Esophagus muscularis mucosa (tissue), 4 donors: Measurements from ENCODE around the gene EDARADD. TPM values are rescaled to one million over a fixed set of nuclear protein-coding genes. Genes with fewer than 3 reads are reported as not detected.
"Not testable (repeated sequence)": the region's sequence is repeated elsewhere in the genome, so short reads cannot be mapped to it uniquely, and the experiment has no call there.

ENCODE experiments used
- DNase-seq: peaks from one replicate; pipeline ENCODE4 v3.0.0-alpha.2; 2017; ENCODE audit errors: extremely low spot score
- H3K27ac ChIP-seq, 4 donors: fragments of 200-600 bp; sonication (generic); replicated peaks in 1 of 4; 1 replicate in 3 of 4; 2 replicates in 1 of 4; pipeline ENCODE4 v1.5.1; 2016 to 2019; ENCODE audit warnings: mild to moderate bottlenecking in 1 of 4
- H3K27me3 ChIP-seq, 4 donors: fragments of 200-600 bp; sonication (generic); one replicate each; pipeline versions ENCODE4 v1.5.1 to v1.6.0; 2016 to 2019
- H3K36me3 ChIP-seq, 4 donors: fragments of 200-600 bp; sonication (generic); one replicate each; pipeline ENCODE4 v1.5.1; 2016 to 2019
- H3K4me1 ChIP-seq, 4 donors: fragments of 200-600 bp; sonication (generic); one replicate each; pipeline ENCODE4 v1.5.1; 2016 to 2019
- H3K4me3 ChIP-seq, 4 donors: fragments of 200-600 bp; sonication (generic); 1 replicate in 2 of 4; 2 replicates in 2 of 4; pipeline ENCODE4 v1.5.1; 2016 to 2019; ENCODE audit warnings: mild to moderate bottlenecking in 4 of 4, moderate library complexity in 1 of 4
- H3K9me3 ChIP-seq, 4 donors: fragments of 200-600 bp; sonication (generic); 1 replicate in 3 of 4; 2 replicates in 1 of 4; pipeline ENCODE4 v1.5.1; 2016 to 2019
- EP300 ChIP-seq: sonication (generic); formaldehyde crosslinking; IDR thresholded peaks from one replicate; pipeline ENCODE4 v1.6.1; 2017; ENCODE audit warnings: antibody characterized with exemption
- POLR2A ChIP-seq: fragments of 450-650 bp; IDR thresholded peaks from one replicate; pipeline ENCODE4 v1.6.1; 2017; ENCODE audit warnings: antibody characterized with exemption, moderate library complexity, mild to moderate bottlenecking, low read depth
- POLR2AphosphoS5 ChIP-seq, 2 donors: sonication (generic); formaldehyde crosslinking; IDR thresholded peaks; one replicate each; pipeline ENCODE4 v1.6.1; 2017; ENCODE audit warnings: antibody characterized with exemption in 2 of 2
- WGBS: methylation state at CpG from one replicate; pipeline ENCODE4 v1.1.5; 2018; 5-methylcytosine and 5-hydroxymethylcytosine counted together
- intact Hi-C: fragments of 100-400 bp; cut with DNase I; formaldehyde crosslinking; loops from one replicate; pipeline ENCODE4 v1.15.1; 2023
- total RNA-seq, 4 donors: library from RNA; depleted of rRNA; stranded (reverse); fragments of >200 nt; gene quantifications; one replicate each; pipeline versions ENCODE4 v1.1.0 to v1.2.1, GENCODE V29; 2016
- TF ChIP-seq, protein P1 (sequence below), 3 experiments: fragments of 200-600 bp in 2 of 3; fragments of 450-650 bp in 1 of 3; sonication (generic) in 2 of 3; IDR thresholded peaks; one replicate each; pipeline ENCODE4 v1.5.1; 2017 to 2019; ENCODE audit warnings: antibody characterized with exemption in 3 of 3, mild to moderate bottlenecking in 2 of 3, moderate library complexity in 1 of 3

Gene EDARADD
- total RNA-seq, 4 donors from 2014 or later: 0.66 to 1.6 TPM; not detected in 2

DNA sequence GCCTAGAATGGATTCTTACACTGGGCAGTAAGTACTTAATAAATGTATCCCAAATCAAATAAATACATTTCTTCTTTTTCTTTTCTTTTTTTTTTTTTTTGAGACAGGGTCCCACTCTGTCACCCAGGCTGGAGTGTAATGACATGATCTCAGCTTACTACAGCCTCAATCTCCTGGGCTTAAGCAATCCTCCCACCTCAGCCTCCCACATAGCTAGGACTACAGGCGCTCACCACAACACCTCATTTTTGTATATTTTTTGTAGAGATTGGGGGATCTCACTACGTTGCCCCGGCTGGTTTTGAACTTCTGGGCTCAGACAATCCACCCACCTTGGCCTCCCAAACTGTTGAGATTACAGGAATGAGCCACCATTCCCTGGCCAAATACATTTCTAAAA lies 66.0 kb downstream of the EDARADD start:
- H3K4me1 ChIP-seq: no peaks in the 10 kb centered on the region
- DNase-seq: no peak
- no peak overlapping the region for H3K4me3 ChIP-seq
- 91% methylated on average over 3 of the region's 3 CpGs for WGBS
- H3K27ac ChIP-seq: no peak overlapping the region
- H3K27me3 ChIP-seq: peaks cover 0 to 4% (median 0%) of the 10 kb centered on the region in 4 donors
- H3K36me3 ChIP-seq: no peaks in the 10 kb centered on the region
- TF ChIP-seq, protein P1, sequence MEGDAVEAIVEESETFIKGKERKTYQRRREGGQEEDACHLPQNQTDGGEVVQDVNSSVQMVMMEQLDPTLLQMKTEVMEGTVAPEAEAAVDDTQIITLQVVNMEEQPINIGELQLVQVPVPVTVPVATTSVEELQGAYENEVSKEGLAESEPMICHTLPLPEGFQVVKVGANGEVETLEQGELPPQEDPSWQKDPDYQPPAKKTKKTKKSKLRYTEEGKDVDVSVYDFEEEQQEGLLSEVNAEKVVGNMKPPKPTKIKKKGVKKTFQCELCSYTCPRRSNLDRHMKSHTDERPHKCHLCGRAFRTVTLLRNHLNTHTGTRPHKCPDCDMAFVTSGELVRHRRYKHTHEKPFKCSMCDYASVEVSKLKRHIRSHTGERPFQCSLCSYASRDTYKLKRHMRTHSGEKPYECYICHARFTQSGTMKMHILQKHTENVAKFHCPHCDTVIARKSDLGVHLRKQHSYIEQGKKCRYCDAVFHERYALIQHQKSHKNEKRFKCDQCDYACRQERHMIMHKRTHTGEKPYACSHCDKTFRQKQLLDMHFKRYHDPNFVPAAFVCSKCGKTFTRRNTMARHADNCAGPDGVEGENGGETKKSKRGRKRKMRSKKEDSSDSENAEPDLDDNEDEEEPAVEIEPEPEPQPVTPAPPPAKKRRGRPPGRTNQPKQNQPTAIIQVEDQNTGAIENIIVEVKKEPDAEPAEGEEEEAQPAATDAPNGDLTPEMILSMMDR (IDR thresholded peaks at IDR 0.05): no peak
- TF ChIP-seq EP300 (no peak), POLR2AphosphoS5 (IDR thresholded peaks at IDR 0.05) (no peak), POLR2A (no peak)
- H3K9me3 ChIP-seq: no peaks in the 10 kb centered on the region
- intact Hi-C loops: no loop called here

DNA sequence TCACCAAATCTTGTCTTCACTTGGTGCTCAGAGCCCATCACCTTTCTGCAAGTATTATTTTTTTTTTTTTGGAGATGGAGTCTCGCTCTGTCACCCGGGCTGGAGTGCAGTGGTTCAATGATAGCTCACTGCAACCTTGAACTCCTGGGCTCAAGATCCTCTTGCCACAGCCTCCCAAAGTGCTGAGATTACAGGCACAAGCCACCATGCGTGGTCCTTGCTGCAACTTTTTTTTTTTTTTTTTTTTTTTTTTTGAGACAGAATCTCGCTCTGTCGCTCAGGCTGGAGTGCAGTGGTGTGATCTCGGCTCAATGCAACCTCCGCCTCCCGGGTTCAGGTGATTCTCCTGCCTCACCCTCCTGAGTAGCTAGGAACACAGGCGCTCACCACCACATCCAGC lies 70.1 kb downstream of the EDARADD start:
- DNase-seq, H3K4me3 ChIP-seq, H3K36me3 ChIP-seq, intact Hi-C loops, H3K4me1 ChIP-seq, H3K9me3 ChIP-seq, H3K27ac ChIP-seq: not testable (repeated sequence)
- H3K27me3 ChIP-seq: peaks cover 0 to 20% (median 0%) of the 10 kb centered on the region in 4 donors
- WGBS: 96% methylated on average over 9 of the region's 9 CpGs

DNA sequence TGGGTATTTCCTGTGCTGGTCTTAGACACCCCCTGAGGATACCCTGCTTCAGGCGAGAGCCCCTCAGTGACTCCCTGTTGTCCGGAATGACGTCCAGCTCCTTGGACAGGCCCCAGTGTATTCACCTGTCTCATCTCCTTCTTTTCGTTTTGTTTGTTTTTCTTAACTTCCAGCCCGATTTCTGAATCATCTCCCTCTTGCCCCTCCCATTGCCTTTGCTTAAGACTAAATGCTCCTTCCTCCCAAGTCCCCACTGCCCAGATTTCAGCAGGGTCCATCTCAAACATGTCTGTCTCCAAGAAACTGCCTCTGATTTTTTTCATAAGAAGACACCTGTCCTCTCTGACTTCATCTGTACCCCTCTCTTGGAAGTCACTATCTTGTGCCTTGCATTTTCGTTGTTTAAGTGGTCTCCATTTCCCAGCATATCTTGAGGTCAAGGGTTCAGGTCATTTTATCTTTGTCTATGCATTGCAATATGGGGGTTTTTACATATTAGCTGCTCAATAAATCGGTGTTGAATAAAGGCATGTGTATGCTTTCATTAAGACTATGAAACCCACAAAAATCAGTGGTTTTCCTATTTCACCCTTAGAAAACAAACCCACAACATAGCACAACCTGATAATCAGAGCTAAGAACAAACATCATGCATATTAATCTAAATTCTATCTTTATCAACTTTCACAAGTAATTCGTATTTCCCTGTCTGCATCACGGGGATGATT lies 71.3 kb downstream of the EDARADD start:
- Histone ChIP-seq H3K9me3 (no peaks in the 10 kb centered on the region), H3K36me3 (no peaks in the 10 kb centered on the region), H3K27me3 (peaks cover 0 to 20% (median 0%) of the 10 kb centered on the region in 4 donors), H3K4me1 (no peaks in the 10 kb centered on the region), H3K4me3 (no peak overlapping the region), H3K27ac (no peak overlapping the region)
- WGBS: 71% methylated on average over 9 of the region's 9 CpGs
- TF ChIP-seq POLR2A (no peak), POLR2AphosphoS5 (IDR thresholded peaks at IDR 0.05) (no peak), EP300 (no peak)
- TF ChIP-seq, protein P1 (IDR thresholded peaks at IDR 0.05): no peak
- intact Hi-C loops: no loop called here
- DNase-seq: no peak

DNA sequence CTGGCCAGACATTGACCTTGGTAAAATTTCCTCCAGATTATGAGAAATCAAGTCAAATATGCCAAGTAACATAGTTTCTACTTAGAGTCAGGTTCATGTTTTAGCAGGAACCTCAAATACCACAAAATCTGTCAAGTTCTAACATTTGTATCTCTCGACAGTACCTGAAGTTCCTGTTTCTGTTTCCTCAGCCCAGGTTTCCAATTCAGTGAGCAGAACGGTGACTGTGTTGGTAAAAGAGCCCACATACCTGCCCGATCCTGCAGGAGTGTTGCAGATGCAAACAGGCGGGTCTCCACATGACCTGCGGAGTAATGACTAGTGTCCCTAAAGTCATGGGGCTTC lies 71.8 kb downstream of the EDARADD start:
- Histone ChIP-seq H3K27ac (no peak overlapping the region), H3K4me3 (no peak overlapping the region), H3K4me1 (no peaks in the 10 kb centered on the region), H3K9me3 (no peaks in the 10 kb centered on the region), H3K27me3 (peaks cover 0 to 20% (median 0%) of the 10 kb centered on the region in 4 donors), H3K36me3 (no peaks in the 10 kb centered on the region)
- intact Hi-C loops: no loop called here
- DNase-seq: no peak
- TF ChIP-seq POLR2AphosphoS5 (IDR thresholded peaks at IDR 0.05) (no peak), EP300 (no peak), POLR2A (no peak)
- TF ChIP-seq, protein P1 (IDR thresholded peaks at IDR 0.05): no peak
- 76% methylated on average over 5 of the region's 5 CpGs for WGBS

DNA sequence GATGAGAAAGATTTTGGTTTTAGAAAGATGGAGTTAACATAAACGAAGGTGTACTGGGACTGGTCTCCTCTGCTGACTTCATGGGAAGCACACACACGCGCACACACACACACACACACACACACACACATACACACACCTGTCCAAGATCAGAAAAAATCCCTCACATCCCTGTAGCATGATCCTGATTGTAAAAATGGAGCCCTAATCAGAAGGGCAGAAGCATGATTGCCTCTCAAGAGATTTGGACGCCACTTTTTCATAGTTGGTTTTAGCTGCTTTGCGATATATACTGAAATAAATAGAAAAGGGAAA lies 73.2 kb downstream of the EDARADD start:
- WGBS: 83% methylated on average over 5 of the region's 5 CpGs
- H3K4me1 ChIP-seq: peaks cover 0 to 5% (median 0%) of the 10 kb centered on the region in 4 donors
- peaks cover 0 to 19% (median 0%) of the 10 kb centered on the region in 4 donors for H3K27me3 ChIP-seq
- H3K27ac ChIP-seq: no peak overlapping the region
- H3K4me3 ChIP-seq: no peak overlapping the region
- H3K9me3 ChIP-seq: no peaks in the 10 kb centered on the region
- DNase-seq: no peak
- no peak for TF ChIP-seq POLR2AphosphoS5 (IDR thresholded peaks at IDR 0.05)
- TF ChIP-seq EP300: no peak
- TF ChIP-seq, protein P1 (IDR thresholded peaks at IDR 0.05): no peak
- TF ChIP-seq POLR2A: no peak
- no peaks in the 10 kb centered on the region for H3K36me3 ChIP-seq
- intact Hi-C loops: no loop called here
